Psoas muscle (tissue), 8 donors: ENCODE data around the gene GSG1L2. TPM values are rescaled to one million over a fixed set of nuclear protein-coding genes. Genes with fewer than 3 reads are reported as not detected.

Experiments
- ATAC-seq, 4 donors: fragments of 200-7000 bp; cut with Tn5 transposase; one replicate each; pipeline ENCODE4 v1.9.1; 2020; ENCODE audit warnings: moderate library complexity in 3 of 4, mild to moderate bottlenecking in 2 of 4
- DNase-seq, 2 donors: peaks; one replicate each; pipeline ENCODE4 v3.0.0-alpha.2; 2020
- H3K27ac ChIP-seq: fragments of 200-600 bp; one replicate; pipeline ENCODE4 v1.8.0; 2022
- H3K27me3 ChIP-seq, 3 donors: fragments of 200-600 bp in 1 of 3; one replicate each; pipeline versions ENCODE4 v1.6.1 to v1.8.0; 2013 to 2022; ENCODE audit warnings: low read length in 2 of 3, mild to moderate bottlenecking in 2 of 3, moderate library complexity in 1 of 3; ENCODE audit not compliant: insufficient read depth in 3 of 3
- H3K36me3 ChIP-seq, 2 donors: fragments of 200-600 bp in 1 of 2; one replicate each; pipeline versions ENCODE4 v1.6.1 to v1.8.0; 2013 to 2022; ENCODE audit warnings: low read depth in 1 of 2, mild to moderate bottlenecking in 1 of 2, moderate library complexity in 1 of 2; ENCODE audit not compliant: insufficient read depth in 1 of 2
- H3K4me1 ChIP-seq: fragments of 200-600 bp; one replicate; pipeline ENCODE4 v1.8.0; 2022
- H3K4me3 ChIP-seq: fragments of 200-600 bp; one replicate; pipeline ENCODE4 v1.8.0; 2022; ENCODE audit warnings: mild to moderate bottlenecking
- H3K9me3 ChIP-seq: fragments of 200-600 bp; one replicate; pipeline ENCODE4 v1.8.0; 2022
- CTCF ChIP-seq: fragments of 200-600 bp; IDR thresholded peaks from one replicate; pipeline ENCODE4 v1.8.0; 2022; ENCODE audit warnings: antibody characterized with exemption
- WGBS, 3 donors: extraction: QIAGEN DNeasy Blood & Tissue Kit; methylation state at CpG; one replicate each; pipeline versions ENCODE4 v1.1.6 to v1.1.7; 2013; 5-methylcytosine and 5-hydroxymethylcytosine counted together
- intact Hi-C, 2 donors: fragments of 100-400 bp; cut with DNase I; formaldehyde crosslinking; loops; one replicate each; pipeline versions ENCODE4 v1.11.0 to v1.14.2; 2022
- polyA plus RNA-seq, 3 donors: library from polyadenylated mRNA; stranded (reverse); fragments of 200-250 nt; gene quantifications; one replicate each; pipeline ENCODE4 v1.2.3, GENCODE V29; 2013
- total RNA-seq, 4 donors: library from RNA; stranded (reverse); fragmentation: NEBNext Ultra II Directional in 2 of 4; extraction: Animal tissue kit (Norgen Biotek cat#: 25700) in 2 of 4; gene quantifications; one replicate each; pipeline versions ENCODE4 v1.2.1 to v1.2.4, GENCODE V29; 2021 to 2023
- donor health status: healthy with polysubstance abuse.
- donor health status: DM: no; HTN: no; CAD: no; lungs with moderate emphysema.
- donor health status: Bipolar disorder and iron deficiency.
- donor health status: healthy.
- donor health status: DM: yes; HTN: yes; CAD: no.
- donor health status: DM: no; HTN: no; CAD: no.
- donor health status: DM: no; HTN: no; CAD: no.
- donor health status: DM: yes; HTN: yes; CAD: no.

Gene GSG1L2
- total and polyA plus RNA-seq, 7 donors = not detected

DNA sequence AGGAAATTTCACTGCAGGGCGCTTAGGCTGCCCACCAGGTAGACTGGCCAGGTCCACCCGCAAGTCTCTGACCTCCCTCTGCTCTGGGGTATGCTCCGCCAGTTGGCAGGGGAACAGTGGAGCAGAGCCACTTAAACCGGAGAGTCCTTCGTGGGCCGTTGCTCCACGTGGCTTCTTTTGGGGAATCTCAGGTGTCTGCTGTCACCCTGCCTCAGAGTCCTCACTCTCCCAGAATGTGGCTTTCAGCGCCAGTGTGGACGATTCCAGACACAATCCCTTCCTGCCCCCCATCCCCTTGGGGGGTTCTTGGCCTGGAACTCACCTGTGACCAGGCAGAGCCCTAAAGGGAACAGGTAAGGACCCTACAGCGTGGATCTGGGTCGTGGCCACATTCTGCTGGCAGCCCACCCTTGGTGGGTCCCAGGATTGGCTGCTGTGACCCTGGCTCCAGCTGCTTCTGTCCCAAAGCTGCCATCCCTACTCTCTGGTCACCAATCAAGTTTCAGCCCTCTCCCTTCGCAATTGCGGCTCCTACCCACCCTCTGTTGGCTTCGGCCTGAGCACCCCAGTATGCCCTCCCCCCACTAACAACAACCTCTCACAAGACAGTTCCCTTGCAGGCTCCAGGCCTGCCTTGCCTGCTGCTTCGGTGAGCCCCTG is 52.7 kb downstream of the GSG1L2 start:
- Histone ChIP-seq H3K36me3 (no peaks in the 10 kb centered on the region), H3K27me3 (peaks cover 0 to 16% (median 2%) of the 10 kb centered on the region in 3 donors), H3K4me1 (no peaks in the 10 kb centered on the region), H3K4me3 (no peak overlapping the region), H3K9me3 (no peaks in the 10 kb centered on the region), H3K27ac (no peak overlapping the region)
- ATAC-seq (peak in 1 of 4 donors; percentile 17), DNase-seq (no peak)
- WGBS, 3 donors = 73 to 82% (median 78%) methylated on average over 14 to 15 of the region's 15 CpGs
- intact Hi-C loops = loop anchor here in 1 of 2 donors (5.0 kb wide), 1 partner anchor 37 kb away; no protein-coding TSS in a partner anchor
- TF ChIP-seq CTCF = no peak

DNA sequence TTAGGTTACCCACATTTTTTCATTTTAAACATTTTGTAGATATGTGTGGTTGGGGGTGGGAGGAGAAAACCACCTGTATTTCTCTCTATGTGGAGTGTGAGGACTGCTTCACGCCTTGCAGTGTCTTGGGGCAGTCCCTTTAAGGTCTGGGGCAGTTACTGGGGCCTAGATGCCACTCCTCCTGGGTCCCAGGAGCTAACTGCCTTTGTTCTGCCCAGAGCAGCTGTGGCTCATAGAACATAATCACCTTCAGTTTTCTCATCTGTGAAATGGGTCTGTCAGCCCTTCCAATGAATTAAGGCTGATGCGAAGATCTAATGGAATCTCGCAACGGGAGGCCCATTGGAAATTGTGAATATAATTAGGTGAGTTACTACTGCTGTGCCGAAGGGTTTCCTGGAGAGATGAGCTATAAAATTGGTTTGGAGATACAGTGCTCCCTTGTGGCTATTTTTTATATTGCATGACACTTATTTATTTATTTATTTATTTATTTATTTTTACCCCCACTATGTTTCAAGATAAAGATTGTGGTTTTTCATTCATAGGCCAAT is 53.4 kb downstream of the GSG1L2 start:
- no peaks in the 10 kb centered on the region for H3K36me3 ChIP-seq
- no peak for DNase-seq
- WGBS, 3 donors = 38 to 41% (median 39%) methylated on average over 5 of the region's 5 CpGs
- ATAC-seq = peak in 3 of 4 donors; percentile 47 to 65 (median 55)
- peaks cover 0 to 17% (median 2%) of the 10 kb centered on the region in 3 donors for H3K27me3 ChIP-seq
- peak; percentile 70 for TF ChIP-seq CTCF
- H3K9me3 ChIP-seq = no peaks in the 10 kb centered on the region
- no peak overlapping the region for H3K4me3 ChIP-seq
- no peak overlapping the region for H3K27ac ChIP-seq
- intact Hi-C loops = loop anchor here in 1 of 2 donors (5.0 kb wide), 1 partner anchor 36 kb away; no protein-coding TSS in a partner anchor
- no peaks in the 10 kb centered on the region for H3K4me1 ChIP-seq

- WGBS, 3 donors = 23 to 33% (median 27%) methylated on average over 7 of the region's 7 CpGs
- Histone ChIP-seq H3K4me3 (no peak overlapping the region), H3K4me1 (no peaks in the 10 kb centered on the region), H3K27ac (no peak overlapping the region), H3K9me3 (no peaks in the 10 kb centered on the region), H3K27me3 (peaks cover 0 to 17% (median 2%) of the 10 kb centered on the region in 3 donors), H3K36me3 (no peaks in the 10 kb centered on the region)
- intact Hi-C loops = loop anchor here in 1 of 2 donors (5.0 kb wide), 1 partner anchor 35 kb away; no protein-coding TSS in a partner anchor
- DNase-seq (peak in 1 of 2 donors; percentile 26), ATAC-seq (peak; percentile 56 to 74 (median 67))
- TF ChIP-seq CTCF = no peak
These were observed 54.4 kb downstream of the GSG1L2 start for GRCh38 chr17:9767432-9767991.

DNA sequence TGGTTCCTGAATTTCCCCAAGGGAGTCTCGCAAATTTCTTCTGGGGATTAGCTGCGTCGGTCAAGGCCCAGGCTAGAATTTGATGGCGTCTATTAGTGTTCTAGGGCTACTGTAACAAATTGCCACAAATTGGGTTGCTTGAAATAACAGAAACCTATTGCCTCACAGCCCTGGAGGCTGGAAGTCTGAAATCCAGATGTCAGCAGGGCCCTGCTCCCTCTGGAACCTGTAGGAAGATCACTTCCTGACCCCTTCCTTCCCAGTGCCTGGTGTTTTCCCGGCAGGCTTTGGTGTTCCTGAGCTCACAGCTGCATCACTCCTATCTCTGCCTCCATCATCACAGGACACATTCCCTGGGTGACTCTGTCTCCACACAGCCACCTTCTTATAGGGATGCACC is 54.9 kb downstream of the GSG1L2 start:
- ATAC-seq = peak in 1 of 4 donors; percentile 54

More for the DNA sequence above, 54.9 kb downstream of the GSG1L2 start:
- Histone ChIP-seq H3K27me3 (peaks cover 0 to 17% (median 2%) of the 10 kb centered on the region in 3 donors), H3K36me3 (no peaks in the 10 kb centered on the region), H3K4me3 (no peak overlapping the region), H3K27ac (no peak overlapping the region), H3K9me3 (no peaks in the 10 kb centered on the region), H3K4me1 (no peaks in the 10 kb centered on the region)
- 25 to 38% (median 34%) methylated on average over 5 of the region's 5 CpGs for WGBS, 3 donors
- intact Hi-C loops = loop anchor here in 1 of 2 donors (5.0 kb wide), 1 partner anchor 35 kb away; no protein-coding TSS in a partner anchor
- no peak for DNase-seq
- no peak for TF ChIP-seq CTCF
